Measurements from ENCODE around the gene MAML1. TPM values are rescaled to one million over a fixed set of nuclear protein-coding genes. Genes with fewer than 3 reads are reported as not detected.

Gene MAML1
- total RNA-seq, 1 donor from 2014 or later = 26.0 TPM

- FAIRE-seq (no peak), DNase-seq (ENCODE audit: low read depth) (no peak)
- Mint-ChIP-seq H3K9me3 (ENCODE audit: unreplicated experiment) (no peaks in the 10 kb centered on the region), H3K36me3 (ENCODE audit: low read depth, unreplicated experiment) (peaks cover 2% of the 10 kb centered on the region), H3K4me3 (ENCODE audit: unreplicated experiment) (peak overlapping the region; percentile 52), H3K27me3 (ENCODE audit: low read depth, unreplicated experiment) (no peaks in the 10 kb centered on the region), H3K27ac (ENCODE audit: unreplicated experiment) (no peak overlapping the region), H3K4me1 (ENCODE audit: low read depth, unreplicated experiment) (peaks cover 51% of the 10 kb centered on the region)
- Histone ChIP-seq H2AFZ (ENCODE audit: low read depth, low read length) (no peak overlapping the region), H3K9me3 (ENCODE audit: insufficient read depth, low read depth, low read length) (no peaks in the 10 kb centered on the region), H3K27me3 (ENCODE audit: insufficient read depth, low read length) (no peaks in the 10 kb centered on the region), H3K27ac (ENCODE audit: low read depth, low read length) (no peak overlapping the region), H4K20me1 (ENCODE audit: insufficient read depth, low read length) (peaks cover 73% of the 10 kb centered on the region), H3K4me1 (ENCODE audit: insufficient read depth, low read length) (peaks cover 30% of the 10 kb centered on the region), H3K36me3 (ENCODE audit: insufficient read depth, low read length) (no peaks in the 10 kb centered on the region), H3K79me2 (ENCODE audit: insufficient read depth, low read length) (peaks cover 81% of the 10 kb centered on the region), H3K9ac (ENCODE audit: low read length) (no peak overlapping the region), H3K4me2 (ENCODE audit: low read length) (no peak overlapping the region), H3K4me3 (ENCODE audit: insufficient read depth, low read depth, low read length) (no peak overlapping the region)
- TF ChIP-seq CTCF (IDR thresholded peaks at IDR 0.05; ENCODE audit: insufficient read depth, low read depth, low read length) (no peak), EZH2 (IDR thresholded peaks at IDR 0.05; ENCODE audit: insufficient read depth, low read length) (no peak)
These were observed 27.2 kb downstream of the MAML1 start for GRCh38 chr5:179759581-179760551.

- peaks cover 50% of the 10 kb centered on the region for H4K20me1 ChIP-seq (ENCODE audit: insufficient read depth, low read length)
- Mint-ChIP-seq H3K4me3 (ENCODE audit: unreplicated experiment) (no peak overlapping the region), H3K36me3 (ENCODE audit: low read depth, unreplicated experiment) (peaks cover 7% of the 10 kb centered on the region), H3K9me3 (ENCODE audit: unreplicated experiment) (no peaks in the 10 kb centered on the region), H3K27me3 (ENCODE audit: low read depth, unreplicated experiment) (no peaks in the 10 kb centered on the region), H3K4me1 (ENCODE audit: low read depth, unreplicated experiment) (peaks cover 66% of the 10 kb centered on the region), H3K27ac (ENCODE audit: unreplicated experiment) (peak overlapping the region; percentile 94)
- H3K9me3 ChIP-seq (ENCODE audit: insufficient read depth, low read depth, low read length) = no peaks in the 10 kb centered on the region
- no peaks in the 10 kb centered on the region for H3K36me3 ChIP-seq (ENCODE audit: insufficient read depth, low read length)
- H3K4me3 ChIP-seq (ENCODE audit: insufficient read depth, low read depth, low read length) = no peak overlapping the region
- peak overlapping the region; percentile 24 for H3K9ac ChIP-seq (ENCODE audit: low read length)
- no peak overlapping the region for H2AFZ ChIP-seq (ENCODE audit: low read depth, low read length)
- no peak for FAIRE-seq
- H3K27me3 ChIP-seq (ENCODE audit: insufficient read depth, low read length) = no peaks in the 10 kb centered on the region
- TF ChIP-seq EZH2 (IDR thresholded peaks at IDR 0.05; ENCODE audit: insufficient read depth, low read length) (no peak), CTCF (IDR thresholded peaks at IDR 0.05; ENCODE audit: insufficient read depth, low read depth, low read length) (no peak)
- peak overlapping the region; percentile 57 for H3K4me2 ChIP-seq (ENCODE audit: low read length)
- peak overlapping the region; percentile 30 for H3K27ac ChIP-seq (ENCODE audit: low read depth, low read length)
- peak; percentile 58 for DNase-seq (ENCODE audit: low read depth)
- H3K79me2 ChIP-seq (ENCODE audit: insufficient read depth, low read length) = peaks cover 71% of the 10 kb centered on the region
- peaks cover 54% of the 10 kb centered on the region for H3K4me1 ChIP-seq (ENCODE audit: insufficient read depth, low read length)
These were observed 29.6 kb downstream of the MAML1 start for GRCh38 chr5:179762079-179762780.

Measured in astrocyte (in vitro differentiated cells and primary cell).